GM12873 (cell line): Measurements from ENCODE around the gene PCED1B.

Source experiments
- CTCF ChIP-seq: IDR thresholded peaks from 2 replicates; pipeline ENCODE4 v1.5.1; 2012; ENCODE audit warnings: low read depth, mild to moderate bottlenecking, moderate library complexity, low read length, control low read depth; ENCODE audit not compliant: insufficient read depth; ENCODE audit errors: missing control alignments

PCED1B gene

DNA sequence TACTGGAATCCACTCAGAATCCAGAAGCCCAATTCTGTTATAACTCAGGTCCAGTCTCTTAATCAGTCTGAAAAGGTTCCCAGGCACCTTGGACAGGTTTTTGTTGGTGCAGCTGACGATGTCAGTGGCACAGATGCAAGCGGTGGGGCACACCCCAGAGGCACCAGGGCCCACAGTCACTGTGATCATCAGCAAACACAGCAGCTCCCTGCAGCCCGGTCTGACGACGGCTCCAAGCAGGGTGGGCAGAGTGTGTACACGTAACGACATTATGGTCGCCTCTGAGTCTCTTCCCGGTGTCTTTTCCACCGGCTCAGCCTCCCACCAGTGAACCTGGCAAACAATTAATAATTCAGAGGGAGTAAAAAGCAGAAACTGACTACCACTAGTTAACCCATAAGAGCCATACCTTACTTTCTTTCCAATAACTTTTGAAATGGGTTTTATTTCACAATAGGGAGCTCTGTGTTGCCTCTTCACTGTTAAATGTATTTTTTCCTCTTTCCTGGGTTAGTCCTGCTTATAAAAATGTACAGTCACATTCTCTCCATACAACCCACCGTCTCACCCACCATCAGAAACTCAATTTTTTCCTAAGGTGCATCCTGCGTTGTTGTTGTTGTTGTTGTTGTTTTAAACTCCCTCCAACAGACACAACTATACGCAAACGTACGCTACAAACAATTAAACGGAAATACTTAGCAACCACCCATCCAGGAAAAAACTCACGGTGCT, 521 bp upstream of the PCED1B start:
- TF ChIP-seq CTCF = no peak

- no peak for TF ChIP-seq CTCF
These were observed 732 bp downstream of the PCED1B start for GRCh38 chr12:47079981-47080724.

GRCh38 chr12:47080725-47081502, 1.5 kb downstream of the PCED1B start:
- TF ChIP-seq CTCF = no peak

GRCh38 chr12:47082283-47082682, 2.9 kb downstream of the PCED1B start:
- TF ChIP-seq CTCF = no peak

DNA sequence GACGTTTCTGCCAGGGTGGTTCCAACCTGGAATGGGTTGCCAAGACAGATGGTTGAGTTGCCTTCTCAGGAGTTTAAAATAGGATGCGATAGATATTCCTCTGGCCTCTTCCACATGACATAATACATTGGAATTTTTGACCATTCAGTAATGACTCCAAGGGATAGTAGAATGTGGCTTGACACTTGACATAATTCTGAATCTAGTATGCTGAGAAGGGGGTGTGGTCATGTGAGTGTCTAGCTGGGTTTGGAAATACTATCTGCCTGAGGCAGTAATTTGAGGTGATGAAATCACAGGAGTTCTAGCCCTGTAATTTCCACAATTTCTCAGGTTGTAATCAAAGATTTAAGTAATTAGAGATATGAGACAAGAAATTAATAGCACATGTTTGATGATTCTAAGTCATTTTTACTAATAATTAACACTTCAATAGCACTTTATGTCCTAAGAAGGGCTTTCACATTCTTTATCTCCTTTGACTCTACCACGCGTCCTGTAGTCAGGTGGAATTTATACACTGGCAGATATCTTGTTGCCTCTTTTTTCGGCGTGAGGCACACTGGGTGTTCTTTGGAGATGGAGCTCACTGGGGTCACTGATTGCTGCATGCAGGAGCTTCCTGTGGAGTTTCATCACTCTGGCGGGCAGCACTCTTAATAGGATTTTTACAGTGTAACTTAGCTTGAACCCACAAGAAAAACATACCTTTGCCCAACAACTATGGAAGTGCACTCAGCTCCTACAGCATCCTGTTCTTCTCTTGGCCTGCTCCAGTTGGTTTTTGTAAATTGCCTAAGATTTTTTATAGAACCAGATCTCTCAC, 3.6 kb downstream of the PCED1B start:
- no peak for TF ChIP-seq CTCF

DNA sequence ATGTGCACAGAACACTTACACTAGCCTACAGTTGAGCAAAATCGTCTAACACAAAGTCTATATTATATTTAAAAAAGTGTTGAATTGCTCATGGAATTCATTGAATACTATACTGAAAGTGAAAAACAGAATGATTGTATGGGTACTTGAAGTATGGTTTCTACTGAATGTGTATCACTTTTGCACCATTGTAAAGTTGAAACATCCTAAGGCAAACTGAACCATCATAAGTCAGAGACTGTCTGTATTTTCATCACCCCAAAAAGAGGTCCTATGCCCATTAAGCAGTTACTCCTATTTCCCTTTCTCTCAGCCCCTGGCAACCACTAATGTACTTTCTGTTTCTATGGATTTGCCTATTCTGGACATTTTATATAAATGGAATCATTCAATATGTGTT, 4.8 kb downstream of the PCED1B start:
- no peak for TF ChIP-seq CTCF
